ENCODE data around the gene HTT. TPM values are rescaled to one million over a fixed set of nuclear protein-coding genes. Genes with fewer than 3 reads are reported as not detected.

HTT gene
- polyA plus RNA-seq, 1 donor (not counting 4 experiments of a cell fraction or from before 2014, with no cell fraction given), result 16.2 TPM

DNA sequence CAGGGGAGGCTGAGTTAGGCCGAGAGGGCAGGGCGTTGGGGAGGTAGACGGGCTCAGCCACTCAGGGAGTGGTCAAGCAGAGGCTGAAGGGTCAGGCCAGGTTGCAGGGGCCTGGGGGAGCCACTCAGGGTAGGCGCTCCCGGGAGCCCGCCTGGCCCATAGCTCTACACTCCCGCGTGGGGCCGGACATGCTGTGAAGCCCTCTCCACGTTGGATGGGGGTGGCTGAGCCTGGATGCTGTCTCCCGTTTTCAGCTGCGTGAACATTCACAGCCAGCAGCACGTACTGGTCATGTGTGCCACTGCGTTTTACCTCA, 160.5 kb downstream of the HTT start:
- H3K4me1 ChIP-seq (ENCODE audit: control insufficient read depth, extremely low read depth, insufficient read depth, low read length), result no peaks in the 10 kb centered on the region
- H3K27ac ChIP-seq (ENCODE audit: control insufficient read depth, insufficient read depth, low read length), result no peak overlapping the region
- H3K79me2 ChIP-seq (ENCODE audit: control insufficient read depth, insufficient read depth, low read length), result no peaks in the 10 kb centered on the region
- H3K27me3 ChIP-seq (ENCODE audit: control insufficient read depth, extremely low read depth, insufficient read depth, low read length), result no peaks in the 10 kb centered on the region
- H3K9me1 ChIP-seq (ENCODE audit: control insufficient read depth, extremely low read depth, insufficient read depth, low read length), result no peaks in the 10 kb centered on the region
- no peaks in the 10 kb centered on the region for H3K9me3 ChIP-seq (ENCODE audit: control insufficient read depth, low read depth, low read length)
- no peak overlapping the region for H2AFZ ChIP-seq (ENCODE audit: control insufficient read depth, low read length)
- H4K20me1 ChIP-seq (ENCODE audit: control insufficient read depth, extremely low read depth, insufficient read depth, low read length), result no peaks in the 10 kb centered on the region
- no peak for FAIRE-seq
- H3K4me2 ChIP-seq (ENCODE audit: control insufficient read depth, extremely low read depth, insufficient read depth, low read depth, low read length), result no peak overlapping the region
- H3K4me3 ChIP-seq (ENCODE audit: control insufficient read depth in 2 of 3, extremely low read depth in 1 of 3, insufficient read depth in 2 of 3, low read depth in 1 of 3, low read length in 3 of 3), result no peak overlapping the region
- TF ChIP-seq EZH2 (IDR thresholded peaks at IDR 0.05; ENCODE audit: low read length), result no peak
- TF ChIP-seq, protein P1, sequence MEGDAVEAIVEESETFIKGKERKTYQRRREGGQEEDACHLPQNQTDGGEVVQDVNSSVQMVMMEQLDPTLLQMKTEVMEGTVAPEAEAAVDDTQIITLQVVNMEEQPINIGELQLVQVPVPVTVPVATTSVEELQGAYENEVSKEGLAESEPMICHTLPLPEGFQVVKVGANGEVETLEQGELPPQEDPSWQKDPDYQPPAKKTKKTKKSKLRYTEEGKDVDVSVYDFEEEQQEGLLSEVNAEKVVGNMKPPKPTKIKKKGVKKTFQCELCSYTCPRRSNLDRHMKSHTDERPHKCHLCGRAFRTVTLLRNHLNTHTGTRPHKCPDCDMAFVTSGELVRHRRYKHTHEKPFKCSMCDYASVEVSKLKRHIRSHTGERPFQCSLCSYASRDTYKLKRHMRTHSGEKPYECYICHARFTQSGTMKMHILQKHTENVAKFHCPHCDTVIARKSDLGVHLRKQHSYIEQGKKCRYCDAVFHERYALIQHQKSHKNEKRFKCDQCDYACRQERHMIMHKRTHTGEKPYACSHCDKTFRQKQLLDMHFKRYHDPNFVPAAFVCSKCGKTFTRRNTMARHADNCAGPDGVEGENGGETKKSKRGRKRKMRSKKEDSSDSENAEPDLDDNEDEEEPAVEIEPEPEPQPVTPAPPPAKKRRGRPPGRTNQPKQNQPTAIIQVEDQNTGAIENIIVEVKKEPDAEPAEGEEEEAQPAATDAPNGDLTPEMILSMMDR (optimal IDR thresholded peaks at IDR 0.05 in 1 of 3, IDR thresholded peaks at IDR 0.05 in 1 of 3, conservative IDR thresholded peaks at IDR 0.05 in 1 of 3; ENCODE audit: extremely low read depth in 1 of 3, insufficient read depth in 2 of 3, low read length in 3 of 3), result no peak
- DNase-seq (ENCODE audit: low read depth, low spot score), result no peak
- dilution Hi-C loops (cut with MboI; ENCODE audit: extremely low pct_ligation_motif_present, low sequenced_read_pairs), result no loop called here
- H3K36me3 ChIP-seq (ENCODE audit: control insufficient read depth in 2 of 2, extremely low read depth in 1 of 2, insufficient read depth in 2 of 2, low read length in 2 of 2), result peaks cover 38 to 42% of the 10 kb centered on the region in 2 experiments
- no peak overlapping the region for H3K9ac ChIP-seq (ENCODE audit: control insufficient read depth, extremely low read depth, insufficient read depth, low read length)

DNA sequence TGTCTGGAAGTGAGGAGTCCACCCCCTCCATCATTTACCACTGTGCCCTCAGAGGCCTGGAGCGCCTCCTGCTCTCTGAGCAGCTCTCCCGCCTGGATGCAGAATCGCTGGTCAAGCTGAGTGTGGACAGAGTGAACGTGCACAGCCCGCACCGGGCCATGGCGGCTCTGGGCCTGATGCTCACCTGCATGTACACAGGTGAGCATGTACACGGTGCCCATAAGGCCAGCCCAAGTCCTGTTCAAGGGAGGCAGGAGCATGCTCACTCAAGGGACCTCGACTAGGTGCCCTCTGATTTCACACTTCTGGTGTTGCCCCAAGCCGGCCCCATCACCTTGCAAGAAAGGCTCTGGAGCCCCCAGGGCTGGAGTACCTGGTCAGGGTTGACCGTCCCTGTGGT, 161.1 kb downstream of the HTT start:
- H3K27ac ChIP-seq (ENCODE audit: control insufficient read depth, insufficient read depth, low read length), result no peak overlapping the region
- H3K4me3 ChIP-seq (ENCODE audit: control insufficient read depth in 2 of 3, extremely low read depth in 1 of 3, insufficient read depth in 2 of 3, low read depth in 1 of 3, low read length in 3 of 3), result no peak overlapping the region
- no peaks in the 10 kb centered on the region for H3K4me1 ChIP-seq (ENCODE audit: control insufficient read depth, extremely low read depth, insufficient read depth, low read length)
- no peaks in the 10 kb centered on the region for H3K27me3 ChIP-seq (ENCODE audit: control insufficient read depth, extremely low read depth, insufficient read depth, low read length)
- no peaks in the 10 kb centered on the region for H3K9me3 ChIP-seq (ENCODE audit: control insufficient read depth, low read depth, low read length)
- H3K79me2 ChIP-seq (ENCODE audit: control insufficient read depth, insufficient read depth, low read length), result no peaks in the 10 kb centered on the region
- TF ChIP-seq, protein P1 (optimal IDR thresholded peaks at IDR 0.05 in 1 of 3, IDR thresholded peaks at IDR 0.05 in 1 of 3, conservative IDR thresholded peaks at IDR 0.05 in 1 of 3; ENCODE audit: extremely low read depth in 1 of 3, insufficient read depth in 2 of 3, low read length in 3 of 3), result no peak
- no peak for TF ChIP-seq EZH2 (IDR thresholded peaks at IDR 0.05; ENCODE audit: low read length)
- no peaks in the 10 kb centered on the region for H4K20me1 ChIP-seq (ENCODE audit: control insufficient read depth, extremely low read depth, insufficient read depth, low read length)
- H3K36me3 ChIP-seq (ENCODE audit: control insufficient read depth in 2 of 2, extremely low read depth in 1 of 2, insufficient read depth in 2 of 2, low read length in 2 of 2), result peaks cover 36 to 39% of the 10 kb centered on the region in 2 experiments
- H3K4me2 ChIP-seq (ENCODE audit: control insufficient read depth, extremely low read depth, insufficient read depth, low read depth, low read length), result no peak overlapping the region
- dilution Hi-C loops (cut with MboI; ENCODE audit: extremely low pct_ligation_motif_present, low sequenced_read_pairs), result no loop called here
- FAIRE-seq (no peak), DNase-seq (ENCODE audit: low read depth, low spot score) (no peak)
- H3K9ac ChIP-seq (ENCODE audit: control insufficient read depth, extremely low read depth, insufficient read depth, low read length), result no peak overlapping the region
- no peaks in the 10 kb centered on the region for H3K9me1 ChIP-seq (ENCODE audit: control insufficient read depth, extremely low read depth, insufficient read depth, low read length)
- no peak overlapping the region for H2AFZ ChIP-seq (ENCODE audit: control insufficient read depth, low read length)
